Neural progenitor cell (in vitro differentiated cells): Measurements from ENCODE around the gene SPATA21. TPM values are rescaled to one million over a fixed set of nuclear protein-coding genes. Genes with fewer than 3 reads are reported as not detected.

Experiments
- DNase-seq: peaks from one replicate; pipeline ENCODE4 v3.0.0-alpha.2; 2016; ENCODE audit warnings: low spot score
- H2AFZ ChIP-seq: fragments of 200-600 bp; sonication (generic); replicated peaks from 2 replicates; pipeline ENCODE4 v1.6.1; 2016; ENCODE audit warnings: antibody characterized with exemption
- H3F3A ChIP-seq: fragments of 200-600 bp; sonication (generic); 2 replicates; pipeline ENCODE4 v1.6.1; 2016; ENCODE audit warnings: antibody characterized with exemption, low read depth
- H3K27ac ChIP-seq: fragments of 200-600 bp; sonication (generic); 2 replicates; pipeline ENCODE4 v1.5.1; 2016; ENCODE audit warnings: mild to moderate bottlenecking
- H3K27me3 ChIP-seq: fragments of 200-600 bp; sonication (generic); 2 replicates; pipeline ENCODE4 v1.6.1; 2016; ENCODE audit warnings: mild to moderate bottlenecking, moderate library complexity
- H3K36me3 ChIP-seq: fragments of 200-600 bp; sonication (generic); 2 replicates; pipeline ENCODE4 v1.5.1; 2016
- H3K4me1 ChIP-seq: fragments of 200-600 bp; sonication (generic); 2 replicates; pipeline ENCODE4 v1.6.1; 2016; ENCODE audit warnings: mixed run types
- H3K4me2 ChIP-seq: fragments of 200-600 bp; sonication (generic); 2 replicates; pipeline ENCODE4 v1.6.1; 2016
- H3K4me3 ChIP-seq: fragments of 200-600 bp; sonication (generic); 2 replicates; pipeline ENCODE4 v1.5.1; 2016
- H3K79me2 ChIP-seq: fragments of 200-600 bp; sonication (generic); 2 replicates; pipeline ENCODE4 v1.6.1; 2016; ENCODE audit warnings: low read depth
- H3K9ac ChIP-seq: fragments of 200-600 bp; sonication (generic); 2 replicates; pipeline ENCODE4 v1.6.1; 2016
- H3K9me3 ChIP-seq: fragments of 200-600 bp; sonication (generic); 2 replicates; pipeline ENCODE4 v1.5.1; 2016; ENCODE audit warnings: low read depth
- H4K20me1 ChIP-seq: fragments of 200-600 bp; sonication (generic); 2 replicates; pipeline ENCODE4 v1.6.1; 2016; ENCODE audit warnings: low read depth
- H3K27ac Mint-ChIP-seq: 3 replicates; pipeline ENCODE4 v1.8.0; 2021; ENCODE audit warnings: mixed read lengths
- H3K27me3 Mint-ChIP-seq: 2 replicates; pipeline ENCODE4 v1.8.0; 2022; ENCODE audit warnings: low read depth, mild to moderate bottlenecking, inconsistent platforms, moderate library complexity, mixed read lengths; ENCODE audit not compliant: insufficient read depth
- H3K36me3 Mint-ChIP-seq: 3 replicates; pipeline ENCODE4 v1.8.0; 2021; ENCODE audit warnings: mixed read lengths
- H3K4me1 Mint-ChIP-seq: 3 replicates; pipeline ENCODE4 v1.8.0; 2021; ENCODE audit warnings: mixed read lengths
- H3K4me3 Mint-ChIP-seq: 3 replicates; pipeline ENCODE4 v1.8.0; 2021; ENCODE audit warnings: mild to moderate bottlenecking, moderate library complexity, mixed read lengths
- H3K9me3 Mint-ChIP-seq: 3 replicates; pipeline ENCODE4 v1.8.0; 2020; ENCODE audit warnings: mixed read lengths
- EZH2 ChIP-seq: fragments of 200-600 bp; sonication (generic); IDR thresholded peaks from 2 replicates; pipeline ENCODE4 v1.6.1; 2017; ENCODE audit warnings: antibody characterized with exemption, mild to moderate bottlenecking, moderate library complexity
- EZH2phosphoT487 ChIP-seq: fragments of 200-600 bp; sonication (generic); IDR thresholded peaks from 2 replicates; pipeline ENCODE4 v1.6.1; 2017; ENCODE audit warnings: antibody characterized with exemption
- total RNA-seq: library from RNA; depleted of rRNA; stranded (reverse); fragments of >200 nt; gene quantifications from 2 replicates; pipeline ENCODE4 v1.2.3, GENCODE V29; 2015; ENCODE audit warnings: low replicate concordance
- TF ChIP-seq, protein P1 (sequence below): fragments of 200-600 bp; sonication (generic); IDR thresholded peaks from 2 replicates; pipeline ENCODE4 v1.5.1; 2017; ENCODE audit warnings: antibody characterized with exemption, mild to moderate bottlenecking

The SPATA21 gene
- total RNA-seq, 1 donor from 2014 or later = not detected

DNA sequence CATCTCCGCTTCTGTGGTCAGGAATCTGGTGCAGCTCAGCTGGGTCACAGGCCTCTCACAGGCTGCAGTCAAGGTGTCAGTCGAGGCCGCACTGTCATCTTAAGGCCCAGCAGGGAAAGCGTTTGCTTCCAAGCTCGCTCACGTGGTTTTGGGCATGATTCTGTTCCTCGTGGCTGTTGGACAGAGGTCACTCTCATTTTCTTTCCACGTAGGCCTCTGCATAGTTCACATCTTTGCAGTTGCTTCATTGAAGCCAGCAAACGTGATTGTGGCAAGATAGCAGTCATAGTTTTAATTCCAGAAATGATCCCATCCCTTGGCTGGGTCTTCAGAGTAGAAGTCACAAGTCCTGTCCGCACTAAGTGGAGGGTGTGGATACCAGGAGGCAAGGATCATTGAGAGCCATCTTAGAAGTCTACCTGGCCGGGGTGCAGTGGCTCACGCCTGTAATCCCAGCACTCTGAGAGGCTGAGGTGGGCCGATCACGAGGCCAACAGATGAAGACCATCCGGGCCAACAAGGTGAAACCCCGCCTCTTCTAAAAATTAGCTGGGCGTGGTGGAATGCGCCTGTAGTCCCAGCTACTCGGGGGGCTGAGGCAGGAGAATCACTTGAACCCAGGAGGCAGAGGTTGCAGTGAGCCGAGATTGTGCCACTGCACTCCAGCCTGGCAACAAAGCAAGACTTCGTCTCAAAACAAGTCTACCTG, 27.8 kb upstream of the SPATA21 start:
- no peak for DNase-seq
- Histone ChIP-seq H3K9me3 (no peaks in the 10 kb centered on the region), H3K9ac (no peak overlapping the region), H2AFZ (no peak overlapping the region), H3K36me3 (no peaks in the 10 kb centered on the region), H3K4me3 (no peak overlapping the region), H3F3A (no peaks in the 10 kb centered on the region), H4K20me1 (no peaks in the 10 kb centered on the region), H3K4me1 (no peaks in the 10 kb centered on the region), H3K27me3 (no peaks in the 10 kb centered on the region), H3K4me2 (no peak overlapping the region), H3K27ac (no peak overlapping the region), H3K79me2 (no peaks in the 10 kb centered on the region)
- no peaks in the 10 kb centered on the region for H3K4me1 Mint-ChIP-seq
- no peak overlapping the region for H3K4me3 Mint-ChIP-seq
- TF ChIP-seq, protein P1, sequence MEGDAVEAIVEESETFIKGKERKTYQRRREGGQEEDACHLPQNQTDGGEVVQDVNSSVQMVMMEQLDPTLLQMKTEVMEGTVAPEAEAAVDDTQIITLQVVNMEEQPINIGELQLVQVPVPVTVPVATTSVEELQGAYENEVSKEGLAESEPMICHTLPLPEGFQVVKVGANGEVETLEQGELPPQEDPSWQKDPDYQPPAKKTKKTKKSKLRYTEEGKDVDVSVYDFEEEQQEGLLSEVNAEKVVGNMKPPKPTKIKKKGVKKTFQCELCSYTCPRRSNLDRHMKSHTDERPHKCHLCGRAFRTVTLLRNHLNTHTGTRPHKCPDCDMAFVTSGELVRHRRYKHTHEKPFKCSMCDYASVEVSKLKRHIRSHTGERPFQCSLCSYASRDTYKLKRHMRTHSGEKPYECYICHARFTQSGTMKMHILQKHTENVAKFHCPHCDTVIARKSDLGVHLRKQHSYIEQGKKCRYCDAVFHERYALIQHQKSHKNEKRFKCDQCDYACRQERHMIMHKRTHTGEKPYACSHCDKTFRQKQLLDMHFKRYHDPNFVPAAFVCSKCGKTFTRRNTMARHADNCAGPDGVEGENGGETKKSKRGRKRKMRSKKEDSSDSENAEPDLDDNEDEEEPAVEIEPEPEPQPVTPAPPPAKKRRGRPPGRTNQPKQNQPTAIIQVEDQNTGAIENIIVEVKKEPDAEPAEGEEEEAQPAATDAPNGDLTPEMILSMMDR = no peak
- TF ChIP-seq EZH2phosphoT487 (no peak), EZH2 (no peak)
- H3K27ac Mint-ChIP-seq = peak overlapping the region; percentile 43
- H3K27me3 Mint-ChIP-seq = no peaks in the 10 kb centered on the region
- no peaks in the 10 kb centered on the region for H3K9me3 Mint-ChIP-seq
- H3K36me3 Mint-ChIP-seq = peaks cover 24% of the 10 kb centered on the region

DNA sequence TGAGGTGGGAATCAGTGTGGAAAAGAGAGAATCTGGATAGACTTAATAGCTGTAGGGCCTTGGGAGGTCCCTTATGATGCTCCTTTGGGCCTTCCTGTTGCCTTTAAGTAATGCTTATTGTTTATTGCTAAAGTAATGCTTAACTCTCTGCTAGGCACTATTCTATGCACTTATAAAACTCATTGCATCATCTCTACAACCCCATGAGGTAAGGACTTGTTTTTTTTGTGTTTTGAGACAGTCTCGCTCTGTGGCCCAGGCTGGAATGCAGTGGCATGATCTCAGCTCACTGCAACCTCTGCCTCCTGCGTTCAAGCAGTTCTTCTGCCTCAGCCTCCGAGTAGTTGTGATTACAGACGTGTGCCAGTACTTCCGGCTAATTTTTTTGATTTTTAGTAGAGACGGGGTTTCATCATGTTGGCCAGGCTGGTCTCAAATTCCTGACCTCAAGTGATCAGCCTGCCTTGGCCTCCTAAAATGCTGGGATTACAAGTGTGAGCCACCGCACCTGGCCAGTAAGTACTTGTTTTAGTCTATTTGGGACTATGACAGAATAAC, 25.6 kb upstream of the SPATA21 start:
- TF ChIP-seq, protein P1 = no peak
- TF ChIP-seq EZH2 (no peak), EZH2phosphoT487 (no peak)
- Histone ChIP-seq H3K79me2 (no peaks in the 10 kb centered on the region), H3K9me3 (no peaks in the 10 kb centered on the region), H4K20me1 (no peaks in the 10 kb centered on the region), H3K4me1 (no peaks in the 10 kb centered on the region), H2AFZ (no peak overlapping the region), H3K36me3 (no peaks in the 10 kb centered on the region), H3K27me3 (no peaks in the 10 kb centered on the region), H3F3A (no peaks in the 10 kb centered on the region), H3K4me2 (no peak overlapping the region), H3K27ac (no peak overlapping the region), H3K4me3 (no peak overlapping the region), H3K9ac (no peak overlapping the region)
- no peak for DNase-seq
- Mint-ChIP-seq H3K27me3 (no peaks in the 10 kb centered on the region), H3K9me3 (no peaks in the 10 kb centered on the region), H3K4me1 (no peaks in the 10 kb centered on the region), H3K36me3 (peaks cover 33% of the 10 kb centered on the region), H3K4me3 (no peak overlapping the region), H3K27ac (no peak overlapping the region)

DNA sequence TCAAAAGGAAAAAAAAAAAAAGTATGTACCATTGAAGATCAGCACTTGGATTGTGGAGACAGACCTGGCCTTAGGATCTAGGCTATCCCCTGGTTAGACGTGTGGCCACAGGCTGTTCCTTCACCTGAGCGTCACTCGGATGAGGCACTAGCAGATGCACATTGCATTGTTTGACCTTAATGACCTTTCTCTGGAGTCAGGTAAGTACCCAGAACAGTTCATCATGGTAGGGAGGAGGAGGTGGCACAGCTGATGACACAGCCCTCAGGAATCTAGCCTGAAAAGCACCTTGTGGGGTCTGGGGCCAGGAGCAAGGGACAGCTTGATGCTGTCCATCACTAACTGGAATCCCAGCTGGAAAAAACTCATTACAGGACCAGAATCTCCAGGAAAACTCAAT, 24.5 kb upstream of the SPATA21 start:
- Histone ChIP-seq H3K79me2 (no peaks in the 10 kb centered on the region), H3K4me2 (no peak overlapping the region), H3F3A (no peaks in the 10 kb centered on the region), H3K4me1 (no peaks in the 10 kb centered on the region), H3K4me3 (no peak overlapping the region), H3K27me3 (no peaks in the 10 kb centered on the region), H3K27ac (no peak overlapping the region), H4K20me1 (no peaks in the 10 kb centered on the region), H3K36me3 (no peaks in the 10 kb centered on the region), H3K9ac (no peak overlapping the region), H3K9me3 (no peaks in the 10 kb centered on the region), H2AFZ (no peak overlapping the region)
- no peaks in the 10 kb centered on the region for H3K27me3 Mint-ChIP-seq
- DNase-seq = no peak
- H3K36me3 Mint-ChIP-seq = peaks cover 34% of the 10 kb centered on the region
- H3K4me3 Mint-ChIP-seq = no peak overlapping the region
- no peak overlapping the region for H3K27ac Mint-ChIP-seq
- no peak for TF ChIP-seq EZH2phosphoT487
- TF ChIP-seq, protein P1 = no peak
- TF ChIP-seq EZH2 = no peak
- H3K9me3 Mint-ChIP-seq = no peaks in the 10 kb centered on the region
- no peaks in the 10 kb centered on the region for H3K4me1 Mint-ChIP-seq
